Muscle layer of duodenum (tissue), 2 donors: ENCODE results near the gene HCN3.
A peak's percentile ranks its signal among the peaks of the same experiment; 100 is the strongest.

Experiments
- H3K27ac ChIP-seq: one replicate; pipeline ENCODE4 v1.7.0; 2013; ENCODE audit warnings: mild to moderate bottlenecking, low read length
- H3K27me3 ChIP-seq: one replicate; pipeline ENCODE4 v1.7.0; 2013; ENCODE audit warnings: low read depth, mild to moderate bottlenecking, control low read depth, low read length
- H3K36me3 ChIP-seq, 2 donors: one replicate each; pipeline ENCODE4 v1.7.0; 2013; ENCODE audit warnings: low read length in 2 of 2, control low read depth in 1 of 2, mild to moderate bottlenecking in 1 of 2; ENCODE audit not compliant: insufficient read depth in 2 of 2, control insufficient read depth in 1 of 2
- H3K4me1 ChIP-seq, 2 donors: one replicate each; pipeline ENCODE4 v1.7.0; 2013; ENCODE audit warnings: low read length in 2 of 2, mild to moderate bottlenecking in 2 of 2, control low read depth in 1 of 2, moderate library complexity in 1 of 2; ENCODE audit not compliant: insufficient read depth in 2 of 2, control insufficient read depth in 1 of 2
- H3K4me3 ChIP-seq, 2 donors: one replicate each; pipeline ENCODE4 v1.7.0; 2013; ENCODE audit warnings: low read length in 2 of 2, low read depth in 1 of 2, mild to moderate bottlenecking in 1 of 2
- H3K9me3 ChIP-seq, 2 donors: one replicate each; pipeline ENCODE4 v1.7.0; 2013; ENCODE audit warnings: low read length in 2 of 2, control low read depth in 1 of 2, mild to moderate bottlenecking in 1 of 2; ENCODE audit not compliant: control insufficient read depth in 1 of 2
- donor health status: healthy.

The HCN3 gene

GRCh38 chr1:155269381-155269780, 7.9 kb upstream of the HCN3 start:
- H3K9me3 ChIP-seq: no peaks in the 10 kb centered on the region
- no peaks in the 10 kb centered on the region for H3K27me3 ChIP-seq
- H3K27ac ChIP-seq: no peak overlapping the region
- H3K4me1 ChIP-seq: peaks cover 0 to 21% of the 10 kb centered on the region in 2 donors
- H3K4me3 ChIP-seq: no peak overlapping the region
- H3K36me3 ChIP-seq: peaks cover 55 to 61% of the 10 kb centered on the region in 2 donors

GRCh38 chr1:155272466-155273342, 4.6 kb upstream of the HCN3 start:
- H3K4me3 ChIP-seq: peak overlapping the region; percentile 84 to 93
- H3K27me3 ChIP-seq: no peaks in the 10 kb centered on the region
- H3K9me3 ChIP-seq: no peaks in the 10 kb centered on the region
- H3K4me1 ChIP-seq: peaks cover 0 to 30% of the 10 kb centered on the region in 2 donors
- peak overlapping the region; percentile 91 for H3K27ac ChIP-seq
- H3K36me3 ChIP-seq: peaks cover 26 to 29% of the 10 kb centered on the region in 2 donors

GRCh38 chr1:155273343-155274245, 3.7 kb upstream of the HCN3 start, which contains the start of gene CLK2:
TSS of gene CLK2 (minus strand) at chr1:155273504. CDS start at chr1:155270977, 2,527 bp downstream.
- peaks cover 17 to 20% of the 10 kb centered on the region in 2 donors for H3K36me3 ChIP-seq
- H3K9me3 ChIP-seq: no peaks in the 10 kb centered on the region
- no peaks in the 10 kb centered on the region for H3K27me3 ChIP-seq
- H3K4me3 ChIP-seq: peak within 1 kb of the TSS; percentile 84 to 93
- peak within 1 kb of the TSS; percentile 91 for H3K27ac ChIP-seq
- H3K4me1 ChIP-seq: peaks cover 0 to 38% of the 10 kb centered on the region in 2 donors

- Histone ChIP-seq H3K4me3 (peak overlapping the region; percentile 60 to 84), H3K27ac (no peak overlapping the region), H3K9me3 (no peaks in the 10 kb centered on the region), H3K4me1 (peaks cover 0 to 17% of the 10 kb centered on the region in 2 donors), H3K36me3 (no peaks in the 10 kb centered on the region), H3K27me3 (no peaks in the 10 kb centered on the region)
Measured at GRCh38 chr1:155277902-155278688, 832 bp downstream of the HCN3 start.

GRCh38 chr1:155278689-155279160, 1.5 kb downstream of the HCN3 start:
- Histone ChIP-seq H3K27ac (no peak overlapping the region), H3K4me1 (peaks cover 0 to 17% of the 10 kb centered on the region in 2 donors), H3K27me3 (no peaks in the 10 kb centered on the region), H3K9me3 (no peaks in the 10 kb centered on the region), H3K36me3 (no peaks in the 10 kb centered on the region), H3K4me3 (peak overlapping the region in 1 of 2 donors; percentile 60)

- H3K9me3 ChIP-seq: no peaks in the 10 kb centered on the region
- no peak overlapping the region for H3K27ac ChIP-seq
- H3K4me3 ChIP-seq: no peak overlapping the region
- H3K4me1 ChIP-seq: peaks cover 0 to 17% of the 10 kb centered on the region in 2 donors
- no peaks in the 10 kb centered on the region for H3K27me3 ChIP-seq
- H3K36me3 ChIP-seq: no peaks in the 10 kb centered on the region
Measured at GRCh38 chr1:155279268-155279667, 2.0 kb downstream of the HCN3 start.

GRCh38 chr1:155282488-155283091, 5.3 kb downstream of the HCN3 start:
- H3K4me1 ChIP-seq: peaks cover 0 to 9% of the 10 kb centered on the region in 2 donors
- no peaks in the 10 kb centered on the region for H3K36me3 ChIP-seq
- H3K27me3 ChIP-seq: no peaks in the 10 kb centered on the region
- H3K4me3 ChIP-seq: no peak overlapping the region
- no peak overlapping the region for H3K27ac ChIP-seq
- H3K9me3 ChIP-seq: no peaks in the 10 kb centered on the region

- Histone ChIP-seq H3K4me3 (no peak overlapping the region), H3K4me1 (no peaks in the 10 kb centered on the region), H3K36me3 (no peaks in the 10 kb centered on the region), H3K27me3 (no peaks in the 10 kb centered on the region), H3K9me3 (no peaks in the 10 kb centered on the region), H3K27ac (no peak overlapping the region)
Measured at GRCh38 chr1:155284476-155284875, 7.2 kb downstream of the HCN3 start.

GRCh38 chr1:155285063-155285462, 7.8 kb downstream of the HCN3 start:
- Histone ChIP-seq H3K27ac (no peak overlapping the region), H3K36me3 (no peaks in the 10 kb centered on the region), H3K27me3 (no peaks in the 10 kb centered on the region), H3K4me3 (no peak overlapping the region), H3K4me1 (no peaks in the 10 kb centered on the region), H3K9me3 (no peaks in the 10 kb centered on the region)

- no peak overlapping the region for H3K27ac ChIP-seq
- H3K4me3 ChIP-seq: no peak overlapping the region
- no peaks in the 10 kb centered on the region for H3K4me1 ChIP-seq
- no peaks in the 10 kb centered on the region for H3K36me3 ChIP-seq
- H3K9me3 ChIP-seq: no peaks in the 10 kb centered on the region
- H3K27me3 ChIP-seq: no peaks in the 10 kb centered on the region
Measured at GRCh38 chr1:155285631-155286044, 8.4 kb downstream of the HCN3 start.
